ENCODE results near the gene OSR1.

Gene OSR1

DNA sequence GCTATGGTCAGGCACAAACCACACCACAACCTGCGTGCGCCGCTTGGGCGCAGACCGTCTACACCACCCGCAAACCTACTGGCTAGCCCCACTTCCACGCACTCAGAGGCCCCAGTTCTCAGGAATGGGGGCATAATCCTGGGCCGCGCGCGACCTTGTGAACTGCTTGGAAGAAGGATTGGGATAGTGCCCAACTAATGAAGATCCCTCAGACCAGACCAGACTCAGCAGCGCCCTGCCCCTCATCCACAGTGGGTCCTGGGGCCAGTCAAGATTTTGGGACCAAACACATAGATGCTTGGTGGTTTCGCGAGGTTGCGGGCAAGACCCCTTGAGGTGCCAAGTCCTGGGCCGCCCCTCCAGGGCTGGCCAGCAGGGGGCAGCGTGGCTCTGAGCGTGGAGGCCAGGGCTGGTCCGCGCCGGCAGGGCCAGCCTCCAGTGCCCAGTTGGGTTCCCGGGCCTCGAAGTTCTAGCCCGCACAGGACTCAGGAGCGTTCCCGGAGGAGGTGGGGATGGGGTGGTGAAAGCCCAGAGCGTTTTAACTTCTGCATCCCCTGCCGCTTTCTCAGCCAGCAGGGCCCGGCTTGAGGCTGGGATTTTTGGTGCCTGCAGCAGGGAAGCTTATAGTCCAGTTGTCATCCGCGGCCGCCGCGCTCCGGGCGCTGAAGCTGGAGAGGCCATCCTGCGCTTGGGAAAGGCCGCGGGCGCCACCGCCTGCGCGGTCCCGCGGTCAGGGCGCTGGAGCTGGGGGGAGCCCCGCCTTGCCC is 8.3 kb downstream of the OSR1 start:
- no peak overlapping the region for H3K9ac ChIP-seq (ENCODE audit: low read depth, low read length)

DNA sequence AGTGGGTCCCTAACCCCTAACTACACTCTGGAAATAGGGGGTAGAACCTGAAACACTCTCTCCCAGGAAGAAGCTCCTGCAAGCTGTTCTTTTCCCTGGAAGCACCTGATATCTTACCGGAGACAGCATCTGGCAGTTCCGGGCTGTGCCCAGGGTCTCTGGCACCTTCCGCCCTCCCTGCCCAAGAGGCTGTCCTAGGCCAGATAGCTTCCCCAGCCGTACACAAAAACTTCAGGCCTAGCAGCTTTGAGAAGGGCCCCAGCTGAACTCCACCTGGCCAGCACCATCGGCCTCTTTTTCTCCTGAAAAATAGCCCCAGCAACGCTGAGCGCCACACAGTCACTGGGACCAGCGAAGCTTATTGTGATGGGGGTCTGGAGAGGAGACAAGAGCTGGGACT is 9.7 kb downstream of the OSR1 start:
- no peaks in the 10 kb centered on the region; the same call in 1 of the 2 replicates for H3K9me3 ChIP-seq (ENCODE audit: insufficient read depth, low read depth, low read length)
- H3K4me1 ChIP-seq (ENCODE audit: insufficient read depth, low read length) = peaks cover 2% of the 10 kb centered on the region
- no peak overlapping the region for H3K9ac ChIP-seq (ENCODE audit: low read depth, low read length)
- H3K4me3 ChIP-seq (ENCODE audit: low read length) = peak overlapping the region; percentile 98; the same call in 1 of the 2 replicates
- H3K36me3 ChIP-seq (ENCODE audit: insufficient read depth, low read depth, low read length) = no peaks in the 10 kb centered on the region
- peaks cover 62% of the 10 kb centered on the region for H3K27me3 ChIP-seq (ENCODE audit: insufficient read depth, low read length)
- no peak overlapping the region for H3K27ac ChIP-seq (ENCODE audit: low read length)

More for the DNA sequence above, 8.3 kb downstream of the OSR1 start:
- no peak overlapping the region for H3K27ac ChIP-seq (ENCODE audit: low read length)
- H3K4me1 ChIP-seq (ENCODE audit: insufficient read depth, low read length) = peaks cover 2% of the 10 kb centered on the region
- H3K9me3 ChIP-seq (ENCODE audit: insufficient read depth, low read depth, low read length) = peaks cover 4% of the 10 kb centered on the region; the same call in 1 of the 2 replicates
- H3K4me3 ChIP-seq (ENCODE audit: low read length) = peak overlapping the region; percentile 58; the same call in 1 of the 2 replicates
- H3K36me3 ChIP-seq (ENCODE audit: insufficient read depth, low read depth, low read length) = no peaks in the 10 kb centered on the region
- peaks cover 76% of the 10 kb centered on the region for H3K27me3 ChIP-seq (ENCODE audit: insufficient read depth, low read length)

DNA sequence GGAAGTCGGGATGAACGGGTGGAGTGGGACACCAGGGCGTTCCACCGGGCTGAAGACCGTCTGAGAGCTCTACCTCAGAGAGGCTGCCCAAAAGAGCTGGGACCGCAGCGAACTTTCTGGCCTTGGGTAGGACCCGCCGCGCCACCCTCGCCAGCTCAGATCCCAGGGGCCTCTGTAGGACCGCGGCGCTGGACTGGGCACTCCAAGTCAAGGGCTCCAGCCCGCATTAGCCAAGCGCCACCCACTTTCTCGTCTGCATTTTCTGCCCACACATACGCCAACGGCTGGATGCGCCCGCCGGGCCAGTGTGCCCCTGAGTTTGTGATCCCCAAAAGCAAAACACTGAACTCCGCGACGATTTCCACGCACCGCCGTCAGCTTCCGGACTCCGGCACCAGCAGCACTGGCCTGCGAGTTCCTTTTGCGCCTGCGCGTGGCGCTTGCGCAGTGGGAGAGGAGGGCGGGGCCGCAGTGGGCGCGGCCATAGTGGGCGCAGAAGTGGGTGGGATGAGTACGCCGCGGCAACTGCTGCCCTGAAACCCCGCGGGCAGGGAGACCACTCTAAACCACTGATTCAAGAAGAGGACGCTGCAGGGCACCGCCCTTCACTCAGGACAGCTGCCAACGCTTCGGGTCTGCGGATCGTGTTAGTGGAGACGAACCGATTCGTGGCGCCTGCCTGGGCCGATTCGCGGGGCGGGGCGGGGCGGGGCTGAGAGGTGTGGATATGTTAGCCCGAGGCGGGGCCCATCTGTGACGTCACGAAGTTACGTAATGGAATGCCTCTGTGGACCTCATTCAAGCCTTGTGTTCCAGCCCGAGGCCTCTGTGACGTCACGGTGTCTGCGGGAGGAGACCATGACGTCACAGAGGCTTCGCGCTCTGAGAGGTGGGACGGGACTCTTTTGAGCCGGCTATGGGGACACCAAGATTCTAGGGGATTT is 10.5 kb downstream of the OSR1 start:
- Histone ChIP-seq H3K9ac (ENCODE audit: low read depth, low read length) (peak overlapping the region; percentile 92), H3K4me1 (ENCODE audit: insufficient read depth, low read length) (peaks cover 2% of the 10 kb centered on the region), H3K9me3 (ENCODE audit: insufficient read depth, low read depth, low read length) (no peaks in the 10 kb centered on the region; the same call in 1 of the 2 replicates), H3K36me3 (ENCODE audit: insufficient read depth, low read depth, low read length) (no peaks in the 10 kb centered on the region), H3K27me3 (ENCODE audit: insufficient read depth, low read length) (peaks cover 54% of the 10 kb centered on the region), H3K27ac (ENCODE audit: low read length) (peak overlapping the region; percentile 46), H3K4me3 (ENCODE audit: low read length) (peak overlapping the region; percentile 98)

DNA sequence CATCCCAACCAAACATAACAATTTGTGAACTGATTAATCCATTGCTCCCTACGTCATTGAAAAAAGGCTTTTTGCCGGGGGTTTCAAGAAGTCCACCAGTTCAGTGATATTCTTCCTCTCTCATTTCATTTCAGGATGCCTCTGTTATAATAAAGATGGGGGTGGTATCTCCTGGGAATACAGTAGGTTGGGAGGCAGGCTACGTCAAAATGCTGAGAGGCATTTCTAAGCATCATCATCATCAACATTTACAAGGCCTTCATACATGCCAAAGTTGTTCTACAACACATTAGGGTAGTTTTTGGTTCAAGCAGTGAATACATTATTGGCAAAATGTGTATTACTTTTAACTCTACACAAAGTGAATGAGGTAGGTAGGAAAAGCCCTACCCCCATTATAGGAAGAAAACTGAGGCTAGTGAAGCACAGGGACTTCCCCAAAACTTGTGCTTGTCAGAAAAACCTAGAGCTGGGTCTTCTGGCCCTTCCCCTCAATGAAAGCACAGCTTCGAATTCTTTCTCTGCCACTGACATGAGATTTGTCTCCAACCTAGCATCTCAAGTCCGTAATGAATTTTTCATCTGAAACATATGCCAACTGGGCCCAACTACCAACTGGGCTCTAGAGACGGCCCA is 11.3 kb downstream of the OSR1 start:
- no peak overlapping the region for H3K27ac ChIP-seq (ENCODE audit: low read length)
- peak overlapping the region; percentile 92; the same call in 1 of the 2 replicates for H3K9ac ChIP-seq (ENCODE audit: low read depth, low read length)
- H3K4me1 ChIP-seq (ENCODE audit: insufficient read depth, low read length) = peaks cover 2% of the 10 kb centered on the region
- H3K9me3 ChIP-seq (ENCODE audit: insufficient read depth, low read depth, low read length) = no peaks in the 10 kb centered on the region
- peak overlapping the region; percentile 98 for H3K4me3 ChIP-seq (ENCODE audit: low read length)
- H3K36me3 ChIP-seq (ENCODE audit: insufficient read depth, low read depth, low read length) = no peaks in the 10 kb centered on the region
- H3K27me3 ChIP-seq (ENCODE audit: insufficient read depth, low read length) = peaks cover 46% of the 10 kb centered on the region

- Histone ChIP-seq H3K27me3 (ENCODE audit: insufficient read depth, low read length) (no peaks in the 10 kb centered on the region), H3K9me3 (ENCODE audit: insufficient read depth, low read depth, low read length) (peaks cover 3% of the 10 kb centered on the region), H3K36me3 (ENCODE audit: insufficient read depth, low read depth, low read length) (no peaks in the 10 kb centered on the region), H3K27ac (ENCODE audit: low read length) (no peak overlapping the region), H3K4me3 (ENCODE audit: low read length) (no peak overlapping the region), H3K9ac (ENCODE audit: low read depth, low read length) (no peak overlapping the region), H3K4me1 (ENCODE audit: insufficient read depth, low read length) (no peaks in the 10 kb centered on the region)
Observed at GRCh38 chr2:19337742-19338141, 20.7 kb downstream of the OSR1 start.

DNA sequence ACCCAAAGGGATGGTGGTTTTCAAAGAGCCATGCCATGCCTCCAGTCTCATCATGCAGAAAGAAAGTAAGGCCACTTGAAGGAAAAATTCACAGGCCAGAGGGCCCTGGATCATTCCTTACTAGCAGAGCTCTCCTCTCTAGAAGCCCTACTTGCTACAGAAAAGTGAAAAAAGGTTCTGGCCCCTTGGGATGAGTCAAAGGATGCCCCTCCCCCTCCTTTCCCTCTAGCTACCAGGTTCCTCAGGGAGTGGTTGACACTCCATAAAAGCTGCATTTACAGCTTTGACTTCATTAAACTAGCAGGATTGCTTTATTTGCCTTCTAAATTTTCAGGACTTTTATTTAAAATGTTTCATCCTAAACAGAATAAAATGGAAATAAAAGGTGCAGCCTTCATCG is 21.2 kb downstream of the OSR1 start:
- Histone ChIP-seq H3K27ac (ENCODE audit: low read length) (no peak overlapping the region), H3K9ac (ENCODE audit: low read depth, low read length) (no peak overlapping the region), H3K4me3 (ENCODE audit: low read length) (no peak overlapping the region), H3K36me3 (ENCODE audit: insufficient read depth, low read depth, low read length) (no peaks in the 10 kb centered on the region), H3K9me3 (ENCODE audit: insufficient read depth, low read depth, low read length) (peaks cover 3% of the 10 kb centered on the region), H3K27me3 (ENCODE audit: insufficient read depth, low read length) (no peaks in the 10 kb centered on the region), H3K4me1 (ENCODE audit: insufficient read depth, low read length) (no peaks in the 10 kb centered on the region)

DNA sequence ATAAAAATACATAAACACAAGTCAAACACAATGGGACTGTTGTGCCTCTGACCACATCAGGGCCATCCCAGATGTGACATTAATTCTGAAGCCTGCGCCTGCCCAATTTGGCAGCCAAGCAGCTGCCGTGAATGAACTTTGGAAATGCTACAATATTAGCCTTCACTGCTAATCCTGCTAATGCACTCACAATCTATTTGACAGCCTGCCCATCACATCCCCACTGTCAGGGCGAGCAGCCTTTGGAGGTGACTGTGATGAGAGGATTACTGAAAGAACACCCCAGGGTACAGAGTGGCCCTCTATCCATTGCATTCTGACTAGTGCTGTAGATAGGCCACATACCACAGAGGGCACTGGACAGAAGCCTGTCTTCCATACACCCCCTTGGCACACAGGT is 21.6 kb downstream of the OSR1 start:
- Histone ChIP-seq H3K27ac (ENCODE audit: low read length) (no peak overlapping the region), H3K4me1 (ENCODE audit: insufficient read depth, low read length) (no peaks in the 10 kb centered on the region), H3K9ac (ENCODE audit: low read depth, low read length) (no peak overlapping the region), H3K9me3 (ENCODE audit: insufficient read depth, low read depth, low read length) (peaks cover 3% of the 10 kb centered on the region), H3K4me3 (ENCODE audit: low read length) (no peak overlapping the region), H3K27me3 (ENCODE audit: insufficient read depth, low read length) (no peaks in the 10 kb centered on the region), H3K36me3 (ENCODE audit: insufficient read depth, low read depth, low read length) (no peaks in the 10 kb centered on the region)

- Histone ChIP-seq H3K27me3 (ENCODE audit: insufficient read depth, low read length) (no peaks in the 10 kb centered on the region), H3K4me3 (ENCODE audit: low read length) (no peak overlapping the region), H3K9me3 (ENCODE audit: insufficient read depth, low read depth, low read length) (no peaks in the 10 kb centered on the region), H3K9ac (ENCODE audit: low read depth, low read length) (no peak overlapping the region), H3K27ac (ENCODE audit: low read length) (no peak overlapping the region), H3K36me3 (ENCODE audit: insufficient read depth, low read depth, low read length) (no peaks in the 10 kb centered on the region), H3K4me1 (ENCODE audit: insufficient read depth, low read length) (no peaks in the 10 kb centered on the region)
Observed at GRCh38 chr2:19332503-19332902, 25.9 kb downstream of the OSR1 start.

DNA sequence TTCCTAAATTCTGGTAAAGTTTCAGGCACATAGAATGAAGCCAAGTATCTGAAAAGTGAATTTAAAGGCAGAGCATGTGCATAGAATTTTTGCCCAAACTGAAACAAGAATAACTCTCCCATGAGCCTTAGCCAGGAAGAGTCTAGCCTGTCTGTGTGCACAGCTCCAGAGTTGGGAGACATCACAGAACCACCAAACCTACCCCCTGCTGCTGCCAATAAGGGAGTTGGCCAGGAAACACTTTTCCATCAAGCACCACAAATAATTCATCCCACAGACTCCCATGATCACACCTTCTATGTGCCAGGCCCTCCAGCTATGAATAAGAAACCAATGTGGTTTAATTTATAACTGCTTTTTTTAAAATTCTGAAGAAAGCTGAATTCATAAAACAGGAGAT is 27.0 kb downstream of the OSR1 start:
- H3K9me3 ChIP-seq (ENCODE audit: insufficient read depth, low read depth, low read length) = no peaks in the 10 kb centered on the region
- H3K27ac ChIP-seq (ENCODE audit: low read length) = no peak overlapping the region
- no peak overlapping the region for H3K9ac ChIP-seq (ENCODE audit: low read depth, low read length)
- H3K4me3 ChIP-seq (ENCODE audit: low read length) = no peak overlapping the region
- no peaks in the 10 kb centered on the region for H3K4me1 ChIP-seq (ENCODE audit: insufficient read depth, low read length)
- H3K36me3 ChIP-seq (ENCODE audit: insufficient read depth, low read depth, low read length) = no peaks in the 10 kb centered on the region
- H3K27me3 ChIP-seq (ENCODE audit: insufficient read depth, low read length) = no peaks in the 10 kb centered on the region

- H3K27me3 ChIP-seq (ENCODE audit: insufficient read depth, low read length) = no peaks in the 10 kb centered on the region
- H3K4me1 ChIP-seq (ENCODE audit: insufficient read depth, low read length) = no peaks in the 10 kb centered on the region
- H3K36me3 ChIP-seq (ENCODE audit: insufficient read depth, low read depth, low read length) = no peaks in the 10 kb centered on the region
- no peak overlapping the region for H3K9ac ChIP-seq (ENCODE audit: low read depth, low read length)
- no peak overlapping the region for H3K27ac ChIP-seq (ENCODE audit: low read length)
- no peaks in the 10 kb centered on the region for H3K9me3 ChIP-seq (ENCODE audit: insufficient read depth, low read depth, low read length)
- no peak overlapping the region for H3K4me3 ChIP-seq (ENCODE audit: low read length)
Observed at GRCh38 chr2:19330436-19330835, 28.0 kb downstream of the OSR1 start.

DNA sequence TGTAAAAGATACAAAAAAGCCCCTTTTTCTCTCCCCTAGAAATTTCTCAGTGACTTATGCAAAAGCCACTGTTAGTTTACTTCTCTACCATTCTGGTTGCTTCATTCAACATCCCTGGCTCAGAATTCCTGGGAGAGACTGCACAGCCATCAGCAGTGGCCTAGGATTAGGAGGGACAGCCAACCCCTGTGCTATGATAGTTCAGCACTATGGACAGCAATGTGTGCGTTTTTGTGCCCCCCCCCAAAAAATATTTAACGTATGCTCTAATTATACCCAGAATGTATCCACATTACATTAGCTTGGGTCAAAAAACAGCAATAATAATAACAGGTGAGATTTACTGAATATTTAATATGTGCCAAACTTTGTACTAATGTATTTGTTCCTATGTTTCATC is 29.0 kb downstream of the OSR1 start:
- Histone ChIP-seq H3K4me1 (ENCODE audit: insufficient read depth, low read length) (no peaks in the 10 kb centered on the region), H3K27me3 (ENCODE audit: insufficient read depth, low read length) (no peaks in the 10 kb centered on the region), H3K9me3 (ENCODE audit: insufficient read depth, low read depth, low read length) (no peaks in the 10 kb centered on the region), H3K27ac (ENCODE audit: low read length) (no peak overlapping the region), H3K4me3 (ENCODE audit: low read length) (no peak overlapping the region), H3K36me3 (ENCODE audit: insufficient read depth, low read depth, low read length) (no peaks in the 10 kb centered on the region), H3K9ac (ENCODE audit: low read depth, low read length) (no peak overlapping the region)
